HG03558 (cell line): ENCODE measurements around the gene EEF2.
A peak's percentile ranks its signal among the peaks of the same experiment; 100 is the strongest.
"Not testable (repeated sequence)": the region's sequence is repeated elsewhere in the genome, so short reads cannot be mapped to it uniquely, and the experiment has no call there.

ENCODE experiments used
- ATAC-seq: cut with Tn5 transposase; IDR thresholded peaks from one replicate; pipeline ENCODE4 v1.9.1; 2021; ENCODE audit warnings: moderate number of reproducible peaks; ENCODE audit not compliant: unreplicated experiment; ENCODE audit errors: extremely low read depth

The EEF2 gene

DNA sequence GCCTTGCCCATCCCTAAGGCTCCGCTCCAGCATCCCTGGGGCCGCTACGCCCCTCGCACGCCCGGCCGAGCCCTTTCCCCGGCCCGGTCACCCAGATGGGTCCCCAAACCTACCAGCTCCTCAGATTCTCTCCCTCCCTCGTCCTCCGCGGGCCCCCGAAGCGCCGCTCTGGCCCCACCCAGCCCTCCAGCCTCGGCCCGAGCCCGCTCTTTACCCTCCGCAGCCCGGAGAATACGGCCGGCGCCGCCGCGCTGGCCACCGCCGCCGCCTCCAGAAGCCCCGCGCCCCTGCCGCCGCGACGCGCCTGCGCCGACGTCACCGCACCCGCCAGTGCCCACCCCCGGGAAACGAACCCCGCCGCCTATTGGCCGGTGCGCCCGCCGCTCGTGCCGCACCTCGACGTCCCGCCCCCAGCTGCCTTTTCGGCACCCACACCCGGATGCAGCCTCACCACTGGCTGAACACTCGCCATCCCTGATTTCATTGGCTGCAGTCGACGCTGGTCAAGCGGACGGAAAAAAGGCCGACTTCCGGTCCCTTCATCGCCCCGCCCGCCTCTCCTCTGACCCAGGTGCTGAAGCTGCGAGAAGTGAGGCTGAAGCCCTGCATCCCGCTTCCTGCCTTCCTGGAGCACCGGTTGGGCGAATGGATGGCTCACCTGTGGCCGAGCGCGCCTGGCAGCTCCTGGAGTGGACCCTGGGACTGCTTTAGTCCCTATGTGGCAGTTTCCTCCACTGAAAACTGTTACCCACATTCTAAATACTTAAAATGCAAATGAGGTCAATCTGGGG, 14.3 kb downstream of the EEF2 start, which contains the start of gene DAPK3:
Gene DAPK3 (minus strand): TSS at position 292 of the 791 bp plus-strand sequence. CDS start 1,364 bp downstream, outside the sequence.
- ATAC-seq: peak; percentile 84

DNA sequence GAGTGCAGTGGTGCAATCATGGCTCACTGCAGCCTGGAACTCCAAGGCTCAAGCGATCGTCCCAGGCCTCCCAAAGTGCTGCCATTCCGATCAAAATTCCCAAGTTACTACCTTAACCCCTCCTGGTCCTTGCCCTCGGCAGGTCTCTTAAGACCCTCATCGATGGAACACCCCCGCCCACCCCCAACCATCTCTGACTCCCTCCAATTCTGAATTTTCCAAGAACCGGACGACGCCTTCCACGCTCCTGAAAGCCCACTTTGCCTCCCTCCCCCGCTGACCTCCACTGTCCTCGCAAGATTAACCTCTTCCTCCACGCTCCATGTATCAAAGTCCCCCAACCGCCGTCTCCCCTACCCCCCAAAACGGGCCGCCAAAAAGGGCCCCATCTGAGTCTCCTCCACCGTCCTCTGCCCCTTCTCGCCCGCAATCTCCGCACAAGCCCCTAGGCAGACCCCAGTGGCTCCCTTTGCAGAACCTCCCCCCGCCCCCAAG, 14.9 kb downstream of the EEF2 start:
- ATAC-seq: no peak

DNA sequence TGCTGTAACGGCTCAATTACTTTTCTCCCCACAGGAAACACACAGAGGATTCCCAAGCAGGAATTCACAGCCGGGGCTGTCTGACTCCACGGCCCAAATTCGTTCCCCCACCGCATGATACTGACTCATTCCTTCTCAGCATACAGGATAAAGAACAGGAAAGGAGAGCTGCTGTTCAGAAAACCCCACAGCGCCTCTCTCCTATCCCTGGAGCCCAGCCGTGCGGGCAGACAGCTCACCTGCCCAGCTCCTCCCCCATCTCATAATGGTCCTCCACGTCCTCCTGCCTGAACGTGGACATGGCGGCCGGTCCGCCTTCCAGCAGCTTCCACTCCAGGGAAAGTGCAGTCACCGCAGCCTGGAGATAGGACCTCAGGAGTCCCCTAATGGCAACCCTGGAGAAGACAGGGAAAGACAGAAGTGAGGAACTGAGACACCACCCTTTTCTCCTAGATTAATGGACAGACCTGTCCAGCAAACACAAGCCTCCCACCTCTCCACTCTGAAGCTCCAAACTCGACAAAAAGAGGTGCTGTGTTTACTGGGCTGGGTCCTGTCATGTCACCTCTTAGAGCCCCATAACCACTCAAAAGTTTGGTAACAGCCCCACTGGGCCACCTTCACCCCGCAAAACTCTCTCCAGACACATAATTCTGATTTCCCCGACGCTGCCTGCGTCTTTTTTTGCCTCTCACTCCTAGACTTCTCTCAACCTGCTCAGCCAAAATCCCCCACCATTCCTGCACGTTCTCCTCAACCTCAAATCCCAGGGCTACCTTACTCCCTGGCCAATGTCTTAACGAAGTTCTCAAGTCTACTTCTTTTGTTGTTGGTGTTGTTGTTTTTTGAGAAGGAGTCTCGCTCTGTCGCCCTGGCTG, 15.6 kb downstream of the EEF2 start:
- ATAC-seq: no peak

DNA sequence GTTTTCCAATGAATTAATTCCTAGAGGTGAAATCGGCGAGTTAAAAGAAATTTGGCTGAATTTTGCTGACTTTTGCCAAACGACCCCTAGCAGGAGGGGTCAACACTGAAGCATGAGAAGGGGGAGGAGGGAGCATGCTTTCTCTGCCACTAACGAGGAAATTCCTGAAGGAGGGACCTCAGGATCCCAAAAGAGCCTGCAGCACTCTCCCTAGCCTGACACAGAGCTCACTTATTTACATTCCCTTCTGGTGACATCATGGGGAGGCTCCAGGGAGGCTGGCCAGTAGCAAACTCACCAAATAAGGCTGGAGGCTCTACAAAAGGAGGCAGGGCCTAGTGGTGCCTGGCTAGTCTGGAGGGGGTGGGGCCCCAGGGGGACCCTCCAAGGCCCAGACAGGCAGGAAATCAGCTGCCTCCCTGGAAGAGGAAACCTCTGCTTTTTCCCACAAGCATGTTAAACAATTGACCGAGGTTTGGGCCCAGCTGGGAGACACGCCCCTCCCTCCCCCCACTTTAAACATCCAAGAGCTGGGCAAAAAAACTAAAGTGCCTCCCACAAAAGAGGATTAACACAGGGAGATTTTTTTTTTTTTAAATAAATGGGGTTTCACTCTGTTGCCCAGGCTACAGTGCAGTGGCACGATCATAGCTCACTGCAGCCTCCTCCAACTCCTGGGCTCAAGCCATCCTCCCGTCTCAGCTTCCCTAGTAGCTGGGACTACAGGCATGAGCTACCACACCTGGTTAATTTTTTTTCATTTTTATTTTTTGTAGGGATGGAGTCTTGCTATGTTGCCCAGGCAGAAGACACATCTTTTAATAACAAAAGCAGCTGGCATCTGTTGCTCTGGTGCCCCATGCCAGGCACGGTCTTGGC, 16.5 kb downstream of the EEF2 start:
- ATAC-seq: no peak

DNA sequence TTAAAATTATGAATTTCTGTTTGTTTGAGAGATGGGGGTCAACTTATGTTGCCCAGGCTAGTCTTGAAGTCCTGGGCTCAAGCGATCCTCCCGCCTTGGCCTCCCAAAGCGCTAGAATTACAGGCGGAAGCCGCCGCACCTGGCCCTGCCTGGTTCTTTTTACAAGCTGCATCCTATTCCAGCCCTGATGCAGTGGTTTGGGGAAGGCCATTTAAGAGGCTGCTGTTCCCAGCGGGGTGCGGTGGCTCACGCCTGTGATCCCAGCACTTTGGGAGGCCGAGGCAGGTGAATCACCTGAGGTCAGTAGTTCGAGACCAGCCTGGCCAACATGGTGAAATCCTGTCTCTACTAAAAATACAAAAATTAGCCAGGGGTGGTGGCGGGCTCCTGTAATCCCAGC, 17.3 kb downstream of the EEF2 start:
- ATAC-seq: not testable (repeated sequence)

DNA sequence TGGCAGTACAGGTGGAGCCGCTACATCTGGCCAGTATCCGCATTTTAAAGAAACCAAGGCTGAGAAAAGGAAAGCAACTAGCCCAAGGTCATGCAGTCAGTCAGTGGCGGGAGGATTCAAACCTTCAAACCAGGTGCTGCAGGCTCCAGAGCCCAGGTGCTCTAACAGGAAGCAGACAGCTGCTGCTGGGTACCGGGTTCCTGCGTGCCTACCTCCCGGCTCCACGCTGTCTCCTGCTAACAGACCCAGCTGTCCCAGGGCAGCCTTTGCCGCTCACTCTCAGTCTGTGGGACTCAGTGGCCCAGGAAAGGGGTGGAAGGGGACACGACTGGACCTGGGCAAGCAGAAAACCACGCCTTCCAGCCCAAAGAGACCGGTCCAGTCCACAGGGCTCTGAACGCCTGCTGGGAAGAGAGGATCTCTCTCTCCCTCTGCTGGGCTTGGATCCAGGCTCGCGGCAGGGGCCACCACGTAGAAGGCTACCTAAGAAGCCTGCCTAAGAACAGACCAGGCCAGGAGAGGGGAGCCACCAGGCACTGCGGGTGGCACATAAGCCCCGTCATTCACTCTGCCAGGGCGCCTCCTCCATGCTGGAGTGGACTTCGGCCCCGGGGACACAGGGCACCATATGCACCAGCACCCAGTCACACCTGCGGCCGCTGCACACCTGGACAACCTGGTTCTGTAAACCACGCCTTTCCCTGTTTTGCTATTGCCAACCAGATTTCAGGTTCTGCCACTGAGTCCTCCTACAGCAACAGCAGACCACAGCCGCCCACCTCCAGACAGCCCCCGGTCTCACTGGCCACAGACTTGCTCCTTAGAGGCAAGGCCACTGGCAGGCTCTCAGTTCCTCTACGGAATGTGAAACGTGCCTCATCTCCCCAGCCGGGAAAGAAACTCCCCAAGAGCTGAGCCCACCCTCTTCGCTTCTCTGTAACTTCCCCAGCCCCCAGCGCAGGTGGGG, 18.9 kb downstream of the EEF2 start:
- ATAC-seq: no peak

DNA sequence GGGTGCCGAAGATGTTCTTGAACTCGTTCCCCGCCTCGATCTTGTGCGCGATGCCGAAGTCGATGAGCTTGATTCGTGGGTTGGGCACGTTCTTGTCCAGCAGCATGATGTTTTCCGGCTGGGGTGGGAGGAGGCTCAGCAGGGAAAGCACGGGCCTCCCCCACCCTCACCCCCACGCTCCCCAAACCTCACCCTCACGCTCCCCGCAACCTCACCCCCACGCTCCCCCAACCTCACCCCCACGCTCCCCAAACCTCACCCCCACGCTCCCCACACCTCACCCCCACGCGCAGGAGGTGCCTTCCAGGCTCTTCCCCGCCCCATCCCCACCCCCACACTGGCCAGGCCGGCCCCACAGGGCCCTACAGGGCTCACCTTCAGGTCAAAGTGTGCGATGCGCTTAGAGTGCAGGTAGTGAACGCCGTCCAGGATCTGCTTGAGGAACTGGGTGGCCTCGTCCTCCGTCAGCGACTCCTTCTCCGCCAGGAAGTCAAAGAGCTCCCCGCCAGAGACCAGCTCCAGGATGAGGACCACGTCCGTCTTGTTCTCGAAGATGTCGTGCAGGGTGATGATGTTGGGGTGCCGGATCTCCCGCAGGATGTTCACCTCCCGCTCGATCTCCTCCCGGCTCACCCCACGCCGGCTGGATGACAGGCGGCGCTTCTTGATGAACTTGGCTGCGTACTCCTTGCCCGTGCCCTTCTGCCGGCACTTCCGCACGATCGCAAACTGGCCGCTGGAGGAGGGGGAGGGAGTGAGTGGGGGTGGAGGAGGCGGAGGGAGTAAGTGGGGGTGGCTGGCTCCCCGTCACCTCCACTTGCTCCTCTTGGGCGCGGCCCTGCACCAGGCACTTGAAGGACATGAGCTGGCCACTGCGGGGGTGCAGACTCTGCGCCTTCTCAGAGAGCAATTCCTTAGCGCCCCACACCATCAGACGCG, 20.7 kb downstream of the EEF2 start:
- no peak for ATAC-seq

DNA sequence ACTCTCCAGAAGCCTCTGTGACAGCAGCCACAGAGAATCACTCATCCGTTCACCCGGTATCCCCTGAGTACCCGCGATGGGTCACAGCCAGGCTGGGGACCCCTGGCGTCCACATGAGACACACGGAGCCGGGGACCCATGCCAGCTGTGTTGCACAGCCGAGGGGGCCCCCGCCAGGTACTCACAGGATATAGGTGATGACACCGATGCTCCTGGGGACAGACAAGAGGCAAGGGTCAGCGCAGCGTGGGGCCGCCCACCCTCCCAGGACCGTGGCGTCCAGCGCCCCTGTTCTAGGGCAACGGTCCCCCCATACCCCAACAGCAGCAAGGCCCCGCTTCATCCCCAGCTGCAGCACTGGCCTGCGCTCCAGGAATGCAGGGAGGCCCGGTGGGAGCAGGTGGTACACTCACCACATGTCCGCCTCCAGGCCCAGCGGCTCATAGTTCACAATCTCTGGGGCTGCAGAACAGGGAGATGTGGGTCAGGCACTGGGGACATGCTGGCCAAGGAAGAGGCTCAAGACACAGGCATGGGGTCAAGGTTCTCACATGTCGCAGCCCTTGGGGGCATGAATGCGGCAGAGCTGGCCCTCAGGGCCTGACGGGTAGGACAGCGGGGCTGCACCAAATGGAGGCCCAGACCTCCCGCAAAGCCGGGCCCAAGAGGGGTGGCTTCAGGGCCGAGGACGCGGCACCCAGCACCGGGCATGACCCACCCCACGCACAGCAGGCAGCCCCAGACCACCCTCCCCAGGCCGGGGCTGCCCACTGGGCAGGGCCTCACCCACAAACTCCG, 21.6 kb downstream of the EEF2 start:
- ATAC-seq: no peak

DNA sequence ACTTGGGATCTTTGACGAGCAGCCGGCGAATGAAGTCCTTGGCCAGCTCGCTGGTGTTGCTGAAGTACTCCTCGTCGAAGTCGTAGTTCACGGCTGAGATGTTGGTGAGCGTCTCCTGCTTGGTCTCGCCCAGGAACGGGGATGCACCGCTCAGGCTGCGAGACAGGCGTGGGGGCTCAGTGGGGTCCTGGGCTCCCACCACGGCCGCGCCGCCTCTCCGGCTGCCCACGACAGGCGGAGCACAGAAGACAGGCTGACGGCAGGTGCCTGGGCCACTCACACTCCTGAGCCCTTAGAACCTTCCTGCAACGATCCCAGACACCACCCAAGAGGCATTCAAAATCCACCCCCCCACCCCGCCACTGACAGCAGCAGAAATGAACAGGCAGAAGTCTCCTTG, 24.3 kb downstream of the EEF2 start:
- no peak for ATAC-seq

DNA sequence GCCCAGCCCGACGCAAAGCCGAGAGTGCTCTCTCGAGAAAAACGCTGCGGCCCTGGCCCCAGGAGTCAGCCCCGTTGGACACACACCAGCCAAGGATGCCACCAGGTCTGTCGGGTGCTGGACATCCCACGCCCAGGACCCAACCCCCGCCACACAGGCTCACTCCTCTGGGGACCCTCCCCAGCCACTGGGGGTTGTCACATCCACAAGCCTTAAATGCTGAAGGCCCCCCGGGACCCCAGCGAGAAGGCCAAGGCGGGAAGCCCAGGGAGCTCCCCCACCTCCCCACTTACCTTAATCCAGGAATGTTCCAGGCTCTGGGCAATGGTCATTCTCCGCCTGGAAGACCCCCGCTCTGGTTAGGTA, 25.5 kb downstream of the EEF2 start:
- ATAC-seq: no peak

DNA sequence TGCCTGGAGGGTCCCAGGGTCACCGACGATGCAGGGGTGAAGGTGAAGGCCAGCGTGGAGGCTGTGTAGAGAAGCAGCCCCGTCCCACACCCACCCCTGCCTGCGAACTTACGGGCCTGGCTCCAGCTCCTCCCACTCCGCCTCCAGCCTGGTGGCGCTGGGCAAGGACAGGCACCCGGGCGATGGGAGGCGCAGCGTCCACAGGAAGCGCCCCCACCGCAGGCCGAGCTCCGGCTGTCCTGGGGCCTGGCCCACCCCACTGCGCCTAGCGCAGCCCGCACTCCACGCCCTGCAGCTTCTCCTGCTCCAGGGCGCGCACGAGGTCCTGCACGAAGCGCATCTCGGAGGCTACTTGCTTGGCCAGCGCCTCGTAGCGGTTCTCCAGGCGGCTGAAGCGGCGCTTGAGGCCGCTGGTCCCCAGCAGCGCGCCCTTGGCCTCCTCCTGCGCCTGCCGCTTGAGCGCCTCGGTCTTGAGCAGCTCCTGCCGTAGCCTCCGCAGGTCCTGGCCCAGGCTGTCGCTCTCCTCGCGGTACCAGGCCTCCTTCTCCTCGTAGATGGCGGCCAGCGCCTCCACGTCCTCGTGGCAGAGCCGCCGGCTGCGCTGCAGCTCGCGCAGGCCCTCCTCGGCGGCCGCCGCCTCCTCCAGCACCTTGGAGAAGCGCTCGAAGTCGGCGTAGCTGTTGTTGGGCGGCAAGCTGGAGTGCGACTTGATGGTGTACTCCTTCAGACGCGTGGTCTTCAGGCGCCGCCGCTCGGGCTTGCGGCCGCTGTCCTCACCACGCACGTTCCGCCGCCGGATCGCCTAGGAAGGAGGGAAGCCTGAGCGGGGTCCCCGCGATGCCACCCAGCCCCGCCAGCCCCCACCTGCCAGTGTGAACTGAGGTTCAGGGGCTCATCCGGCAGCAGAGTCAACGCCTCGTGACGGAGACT, 26.2 kb downstream of the EEF2 start:
- no peak for ATAC-seq

DNA sequence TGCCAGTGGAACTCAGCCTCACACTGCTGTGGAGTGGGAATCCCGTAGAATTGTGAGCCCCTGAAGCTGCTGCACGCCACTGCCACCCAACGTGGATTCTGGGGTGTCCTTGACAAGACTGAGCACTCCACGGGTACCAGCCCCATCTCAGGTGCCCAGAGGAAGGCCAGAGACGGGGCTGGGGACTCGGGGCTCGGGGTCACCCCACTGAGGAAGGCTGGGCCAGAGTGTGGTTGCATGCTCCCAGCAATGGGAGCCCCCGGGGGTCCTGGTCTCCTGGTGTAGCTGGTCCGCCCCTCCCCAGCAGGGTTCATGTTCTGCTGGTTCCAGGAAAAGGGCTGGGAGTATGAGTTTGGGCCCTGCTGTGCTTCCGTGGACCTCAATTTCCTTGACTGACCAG, 29.6 kb downstream of the EEF2 start:
- no peak for ATAC-seq

DNA sequence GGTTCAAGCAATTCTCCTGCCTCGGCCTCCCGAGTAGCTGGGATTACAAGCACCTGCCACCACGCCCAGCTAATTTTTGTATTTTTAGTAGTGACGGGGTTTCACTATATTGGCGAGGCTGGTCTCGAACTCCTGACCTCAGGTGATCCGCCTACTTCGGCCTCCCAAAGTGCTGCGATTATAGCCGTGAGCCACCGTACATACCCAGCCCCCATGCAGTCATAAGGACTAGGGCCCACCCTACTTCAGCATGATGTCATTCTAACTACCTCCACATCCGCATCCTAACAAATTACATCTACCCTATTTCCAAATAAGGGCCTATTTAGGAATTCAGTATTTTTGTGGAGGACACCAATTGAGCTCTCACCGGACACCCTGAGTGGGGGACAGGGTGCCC, 30.0 kb downstream of the EEF2 start:
- not testable (repeated sequence) for ATAC-seq

DNA sequence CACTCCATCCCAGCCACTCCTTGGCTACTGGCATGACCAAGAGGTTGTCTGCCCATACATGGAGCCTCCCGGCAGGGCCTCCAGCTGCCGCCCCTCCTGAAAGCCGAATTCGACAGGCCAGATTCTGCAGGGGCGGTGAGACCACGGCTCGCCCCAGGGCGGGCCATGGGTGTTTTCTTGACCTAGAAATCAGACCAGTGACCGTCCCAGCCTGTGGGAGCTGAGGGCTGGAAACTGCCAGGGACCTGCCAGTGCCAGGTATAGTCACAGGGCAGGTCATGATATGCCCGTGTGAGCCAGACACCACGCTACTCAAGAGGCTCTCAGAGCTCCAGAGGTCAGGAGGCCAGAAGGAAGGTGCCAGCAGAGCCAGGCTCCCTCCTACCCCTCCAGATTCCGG, 31.2 kb downstream of the EEF2 start:
- ATAC-seq: no peak

DNA sequence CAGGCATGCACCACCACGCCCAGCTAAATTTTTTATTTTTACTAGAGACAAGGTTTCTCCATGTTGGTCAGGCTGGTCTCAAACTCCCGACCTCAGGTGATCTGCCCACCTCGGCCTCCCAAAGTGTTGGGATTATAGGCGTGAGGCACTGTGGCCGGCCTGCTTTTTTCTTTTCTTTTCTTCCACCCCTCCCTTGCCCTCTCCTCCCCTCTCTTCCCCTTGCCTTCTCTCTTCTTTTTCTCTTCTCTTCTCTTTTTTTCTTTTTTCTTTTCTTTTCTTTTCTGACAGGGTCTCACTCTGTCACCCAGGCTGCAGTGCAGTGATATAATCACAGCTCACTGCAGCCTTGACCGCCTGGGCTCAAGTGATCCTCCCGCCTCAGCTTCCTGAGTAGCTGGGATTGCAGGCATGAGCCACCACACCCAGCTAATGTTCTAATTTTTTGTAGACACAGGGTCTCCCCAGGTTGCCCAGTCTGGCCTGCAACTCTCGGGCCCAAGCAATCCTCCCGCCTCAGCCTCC, 32.4 kb downstream of the EEF2 start:
- not testable (repeated sequence) for ATAC-seq
